ENCODE data around the gene DTX3. TPM values are rescaled to one million over a fixed set of nuclear protein-coding genes. Genes with fewer than 3 reads are reported as not detected.

Gene DTX3
- polyA plus RNA-seq, 1 donor = 22.4 TPM

DNA sequence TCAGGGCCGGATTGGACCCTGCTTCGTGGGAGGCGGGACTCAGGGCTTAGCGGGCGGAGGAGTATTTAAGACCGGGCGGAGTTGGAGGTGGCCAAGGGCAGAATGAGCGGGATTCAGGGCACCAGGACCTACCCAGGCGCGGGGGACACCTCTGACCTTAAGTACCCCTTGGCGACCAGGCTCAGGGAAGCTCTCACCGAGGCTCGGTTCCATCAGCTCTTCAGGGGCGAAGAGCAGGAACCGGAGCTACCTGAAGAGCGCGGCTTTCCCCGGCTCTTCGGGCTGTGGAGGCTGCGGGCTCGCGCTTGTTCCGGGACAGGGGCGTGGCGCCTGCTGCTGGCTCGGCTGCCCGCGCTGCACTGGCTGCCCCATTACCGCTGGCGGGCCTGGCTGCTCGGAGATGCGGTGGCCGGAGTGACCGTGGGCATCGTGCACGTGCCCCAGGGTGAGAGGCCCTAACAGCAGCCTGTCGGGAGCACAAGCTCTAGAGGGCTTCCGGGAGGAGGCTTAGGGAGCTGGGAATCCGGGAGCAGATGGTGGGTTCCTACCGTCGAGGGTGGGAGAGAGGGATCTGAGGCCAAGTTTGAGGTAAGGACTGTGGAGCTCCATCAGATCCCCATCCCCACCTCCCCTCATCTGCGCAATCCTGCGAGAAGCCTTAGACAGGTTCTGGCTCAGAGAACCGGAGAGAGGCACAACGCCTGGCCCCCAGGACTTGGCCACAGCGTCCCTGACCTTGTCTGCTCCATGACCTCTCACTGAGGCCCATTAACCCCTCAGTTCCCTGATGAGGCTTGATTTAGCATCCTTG lies 15.0 kb downstream of the DTX3 start:
- DNase-seq (ENCODE audit: low read depth) = no peak

DNA sequence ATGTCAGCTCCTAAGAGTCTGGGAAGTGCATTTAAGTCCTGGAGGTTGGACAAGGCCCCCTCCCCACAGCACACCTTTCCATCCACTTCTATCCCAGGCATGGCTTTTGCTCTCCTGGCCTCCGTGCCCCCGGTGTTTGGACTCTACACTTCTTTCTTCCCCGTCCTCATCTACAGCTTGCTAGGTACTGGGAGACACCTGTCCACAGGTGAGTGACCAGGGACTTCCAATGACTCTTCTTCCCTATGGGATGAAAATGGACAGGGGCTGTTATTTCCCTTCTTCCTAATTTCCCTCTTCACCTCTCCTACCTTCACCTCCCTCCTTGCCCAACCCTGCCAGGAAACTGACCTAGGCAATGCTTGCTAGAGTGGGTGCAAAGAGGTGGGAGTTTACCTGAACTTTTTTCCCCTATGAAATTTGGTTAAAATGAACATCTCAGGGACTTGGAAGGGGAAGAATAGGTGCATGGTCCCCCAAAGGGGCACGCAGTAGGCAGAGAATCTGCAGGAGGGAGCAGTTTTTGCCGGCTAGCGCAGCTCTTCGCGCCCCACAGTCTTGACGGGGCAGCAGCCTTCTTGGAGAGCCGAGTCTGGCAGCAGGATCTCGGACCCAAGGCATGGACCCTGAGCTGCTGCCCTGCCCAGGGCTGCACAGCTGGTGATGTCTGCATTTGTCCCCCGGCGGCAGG lies 15.8 kb downstream of the DTX3 start:
- DNase-seq (ENCODE audit: low read depth) = no peak

DNA sequence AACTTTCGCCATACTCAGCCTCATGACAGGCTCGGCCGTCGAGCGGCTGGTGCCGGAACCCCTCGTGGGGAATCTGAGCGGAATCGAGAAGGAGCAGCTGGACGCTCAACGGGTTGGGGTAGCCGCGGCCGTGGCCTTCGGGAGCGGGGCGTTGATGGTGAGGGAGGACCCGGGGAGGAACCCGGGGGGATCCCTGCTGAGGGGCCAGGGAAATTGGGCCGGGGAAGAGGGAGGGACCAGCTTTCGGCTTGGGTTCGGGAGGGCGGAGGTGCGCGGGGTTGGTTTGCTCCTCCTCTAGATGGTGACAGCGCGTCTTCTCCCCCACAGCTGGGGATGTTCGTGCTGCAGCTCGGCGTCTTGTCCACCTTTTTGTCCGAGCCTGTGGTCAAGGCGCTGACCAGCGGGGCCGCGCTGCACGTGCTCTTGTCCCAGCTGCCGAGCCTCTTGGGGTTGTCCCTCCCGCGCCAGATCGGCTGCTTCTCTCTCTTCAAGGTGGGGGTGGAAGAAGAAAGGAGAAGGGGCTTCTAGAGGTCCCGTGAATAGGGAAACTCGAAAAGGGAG lies 16.4 kb downstream of the DTX3 start:
- DNase-seq (ENCODE audit: low read depth) = no peak

DNA sequence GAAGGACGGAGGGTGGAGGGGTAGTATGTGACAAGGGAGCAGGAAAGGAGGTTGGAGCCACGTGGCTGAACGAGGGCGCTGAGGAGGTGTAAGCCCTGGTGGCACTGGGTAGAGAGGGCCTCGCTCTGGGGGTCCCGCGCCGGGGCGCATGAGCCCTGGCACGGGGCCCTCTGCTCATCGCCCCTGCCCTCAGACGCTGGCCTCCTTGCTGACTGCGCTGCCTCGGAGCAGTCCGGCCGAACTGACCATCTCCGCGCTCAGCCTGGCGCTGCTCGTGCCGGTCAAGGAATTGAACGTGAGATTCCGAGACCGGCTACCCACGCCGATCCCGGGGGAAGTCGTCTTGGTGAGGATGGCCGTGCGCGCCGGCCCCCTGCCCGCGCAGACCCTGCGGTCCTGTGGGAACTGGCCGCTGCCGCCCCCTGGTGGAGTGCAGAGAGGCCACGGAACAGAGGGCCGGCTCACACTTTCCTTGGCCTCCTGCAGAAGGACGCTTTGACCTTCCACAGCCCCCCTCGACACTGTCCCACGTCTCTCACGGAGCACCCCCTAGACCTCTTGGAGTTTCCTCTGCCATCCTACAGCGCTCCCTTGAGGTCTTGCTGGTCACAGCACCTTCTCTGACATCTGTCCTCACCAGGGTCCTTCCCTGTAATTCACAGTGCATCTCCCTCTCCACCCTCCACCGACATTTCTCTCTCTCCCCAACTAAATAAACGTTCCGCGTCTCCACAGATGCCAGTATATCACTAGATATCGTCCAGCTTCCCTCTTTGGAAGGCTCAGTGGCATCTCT lies 17.1 kb downstream of the DTX3 start:
- DNase-seq (ENCODE audit: low read depth) = no peak

DNA sequence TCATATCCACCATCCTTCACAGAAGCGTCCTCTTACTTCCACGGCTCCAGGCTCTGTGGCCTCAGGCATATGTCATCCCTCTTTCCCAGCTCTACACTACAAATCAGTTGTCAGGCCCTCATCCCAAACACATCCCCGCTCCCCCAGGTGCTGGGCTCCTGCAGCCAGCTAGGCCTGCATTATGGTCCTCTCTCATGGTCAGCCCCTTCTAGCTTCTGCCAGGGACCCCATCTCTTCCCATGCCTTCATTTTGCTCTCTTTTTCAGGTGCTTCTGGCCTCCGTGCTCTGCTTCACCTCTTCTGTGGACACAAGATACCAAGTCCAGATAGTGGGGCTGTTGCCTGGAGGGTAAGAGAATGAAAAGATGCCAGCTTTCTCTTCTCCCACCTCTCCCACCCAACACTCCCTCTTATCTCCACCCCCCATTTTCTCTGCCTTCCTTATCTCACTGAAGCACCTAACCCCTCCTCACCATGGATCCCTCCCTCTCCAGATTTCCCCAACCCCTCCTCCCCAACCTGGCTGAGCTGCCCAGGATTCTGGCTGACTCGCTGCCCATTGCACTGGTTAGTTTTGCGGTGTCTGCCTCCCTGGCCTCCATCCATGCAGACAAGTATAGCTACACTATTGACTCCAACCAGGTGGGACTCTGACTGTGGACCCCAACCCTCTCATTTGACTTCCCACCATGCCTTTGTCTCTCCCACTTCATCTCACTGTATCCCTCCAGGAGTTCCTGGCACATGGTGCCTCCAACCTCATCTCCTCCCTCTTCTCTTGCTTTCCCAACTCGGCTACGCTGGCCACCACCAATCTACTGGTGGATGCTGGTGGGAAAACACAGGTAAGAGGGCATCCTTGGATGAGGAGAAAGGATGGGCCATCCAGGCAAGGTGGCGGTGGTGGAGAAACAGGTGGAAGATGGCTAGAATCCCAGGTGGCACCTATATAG lies 17.9 kb downstream of the DTX3 start:
- DNase-seq (ENCODE audit: low read depth) = no peak

DNA sequence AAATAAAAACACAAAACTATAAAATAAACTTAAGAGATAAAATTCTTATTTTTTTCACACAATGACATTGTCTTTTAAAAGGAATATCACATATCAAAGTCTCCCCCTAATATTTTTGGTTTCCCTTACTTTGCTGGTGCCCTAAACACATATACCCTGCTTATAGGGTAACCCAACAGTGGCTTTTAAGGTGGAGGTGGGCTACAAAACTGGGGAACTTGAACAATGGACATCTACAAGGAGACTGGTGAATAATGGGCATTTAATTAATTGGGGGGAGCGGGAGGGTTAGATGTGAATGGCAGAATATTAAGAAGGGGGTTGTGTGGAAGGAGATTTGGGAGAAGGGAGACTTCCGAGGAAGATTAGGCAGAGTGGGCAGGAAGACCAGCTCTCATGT lies 18.8 kb downstream of the DTX3 start:
- DNase-seq (ENCODE audit: low read depth) = no peak

DNA sequence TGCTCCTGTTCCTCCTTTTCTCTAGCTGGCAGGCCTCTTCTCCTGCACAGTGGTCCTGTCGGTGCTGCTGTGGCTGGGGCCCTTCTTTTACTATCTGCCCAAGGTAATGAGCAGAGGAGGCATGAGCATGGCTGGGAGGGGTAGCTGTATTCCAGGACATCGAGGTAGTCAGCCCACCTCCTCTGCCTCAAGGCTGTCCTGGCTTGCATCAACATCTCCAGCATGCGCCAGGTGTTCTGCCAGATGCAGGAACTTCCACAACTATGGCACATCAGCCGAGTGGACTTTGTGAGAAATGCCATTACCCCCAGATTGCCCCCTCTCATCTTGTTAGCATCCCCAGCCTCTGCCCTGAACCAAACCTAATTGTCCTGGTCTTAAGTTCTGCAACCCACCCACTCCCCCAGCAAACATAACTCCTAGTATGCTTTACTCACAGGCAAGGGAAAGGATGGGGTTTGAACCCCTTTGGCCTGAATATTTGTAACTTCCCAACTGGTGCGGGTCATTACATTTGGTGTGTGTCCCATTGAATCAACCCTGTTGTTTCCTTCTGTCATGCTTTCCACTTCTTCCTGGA lies 19.3 kb downstream of the DTX3 start:
- DNase-seq (ENCODE audit: low read depth) = no peak

DNA sequence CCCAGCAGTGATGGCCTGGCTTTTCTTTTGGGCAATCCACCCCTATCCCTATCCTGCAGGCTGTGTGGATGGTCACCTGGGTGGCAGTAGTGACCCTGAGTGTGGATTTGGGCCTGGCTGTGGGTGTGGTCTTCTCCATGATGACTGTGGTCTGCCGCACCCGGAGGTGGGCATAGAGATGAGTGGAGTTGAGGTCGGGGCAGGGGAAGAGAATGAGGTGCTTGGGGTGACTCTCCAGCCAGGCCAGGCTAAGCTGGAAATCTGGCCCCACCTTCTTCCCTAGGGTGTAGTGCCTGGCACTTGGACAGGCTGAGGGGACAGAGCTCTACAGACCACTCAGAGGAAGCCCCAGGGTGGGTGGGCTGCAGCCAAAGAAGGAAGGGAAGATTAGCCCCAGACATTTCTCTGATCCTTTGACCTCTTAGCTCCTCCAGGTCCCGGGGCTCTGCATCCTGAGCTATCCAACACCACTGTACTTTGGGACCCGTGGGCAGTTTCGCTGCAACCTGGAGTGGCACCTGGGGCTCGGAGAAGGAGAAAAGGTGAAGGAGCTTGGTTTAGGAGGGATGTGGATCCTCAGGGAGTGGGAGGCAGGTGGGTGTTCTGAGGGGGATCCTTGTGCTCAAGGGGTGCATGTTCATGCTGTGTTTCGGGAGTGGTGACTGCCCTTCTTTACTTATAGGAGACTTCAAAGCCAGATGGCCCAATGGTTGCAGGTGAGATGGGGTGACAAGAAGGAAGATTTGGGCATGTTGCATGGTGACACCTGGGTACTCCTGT lies 20.0 kb downstream of the DTX3 start:
- DNase-seq (ENCODE audit: low read depth) = no peak

DNA sequence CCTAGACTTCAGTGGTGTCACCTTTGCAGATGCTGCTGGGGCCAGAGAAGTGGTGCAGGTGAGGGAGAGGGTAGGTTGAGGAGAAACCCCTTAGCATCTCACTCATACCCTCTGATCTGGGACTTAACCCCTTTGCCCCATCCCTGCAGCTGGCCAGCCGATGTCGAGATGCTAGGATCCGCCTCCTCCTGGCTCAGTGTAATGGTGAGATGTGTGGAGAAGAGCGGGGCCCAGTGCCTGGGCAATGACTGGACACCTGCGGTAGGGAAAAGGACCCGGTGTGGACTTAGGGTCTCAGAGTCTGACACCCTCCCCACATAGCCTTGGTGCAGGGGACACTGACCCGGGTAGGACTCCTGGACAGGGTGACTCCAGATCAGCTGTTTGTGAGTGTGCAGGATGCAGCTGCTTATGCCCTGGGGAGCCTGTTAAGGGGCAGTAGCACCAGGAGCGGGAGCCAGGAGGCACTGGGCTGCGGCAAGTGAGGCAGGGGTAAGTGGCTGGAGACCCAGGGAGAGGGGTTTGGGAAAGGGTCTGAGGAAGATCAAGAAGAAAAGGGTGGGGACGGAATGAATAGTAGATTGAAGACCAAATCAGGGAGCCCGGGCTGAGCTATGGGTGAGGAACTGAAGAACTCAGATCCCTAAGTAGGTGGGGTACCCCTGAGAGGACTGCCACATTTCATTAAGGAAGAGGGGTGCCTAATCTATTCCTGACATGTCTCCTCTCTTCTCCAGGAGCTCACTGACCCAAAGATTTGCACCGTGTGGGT lies 20.8 kb downstream of the DTX3 start:
- DNase-seq (ENCODE audit: low read depth) = no peak

DNA sequence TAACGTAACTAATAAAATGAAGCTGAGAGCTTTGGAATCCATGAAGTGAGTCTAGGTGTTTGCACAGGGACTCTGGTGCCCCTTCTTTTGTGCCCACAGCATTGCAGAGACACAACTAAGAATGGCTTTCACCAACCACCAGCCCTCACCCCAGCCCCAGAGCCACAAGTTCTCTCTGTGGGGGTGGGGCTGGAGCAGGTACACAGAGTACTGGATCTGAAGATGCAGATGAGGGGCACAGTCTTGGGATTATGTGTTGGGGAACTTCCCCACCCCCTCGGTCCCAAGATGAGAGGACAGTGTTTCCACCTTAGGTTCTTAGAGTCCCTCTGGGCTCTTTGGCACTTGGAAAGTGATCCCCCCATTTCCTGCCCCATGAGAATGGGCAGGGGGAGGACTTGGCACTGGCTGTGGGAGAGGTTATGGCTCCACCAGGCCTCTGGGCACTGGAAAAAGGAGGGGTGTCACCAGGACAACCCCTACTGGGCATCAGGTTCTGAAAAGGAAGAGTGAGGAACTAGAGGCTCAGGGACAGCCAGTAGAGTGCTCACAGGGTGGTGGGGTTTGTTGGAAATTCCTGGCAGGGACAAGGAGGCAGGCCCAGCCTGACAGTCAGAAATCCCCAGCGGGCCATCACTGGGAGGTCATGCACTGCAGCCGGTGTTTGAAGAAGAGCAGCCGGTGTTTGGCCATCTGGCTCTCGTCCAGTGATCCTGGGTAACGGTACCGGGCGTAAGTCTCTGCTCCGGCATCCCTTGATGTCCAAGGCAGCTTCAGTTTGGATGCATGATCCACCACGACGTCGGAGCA lies 21.7 kb downstream of the DTX3 start:
- DNase-seq (ENCODE audit: low read depth) = no peak

DNA sequence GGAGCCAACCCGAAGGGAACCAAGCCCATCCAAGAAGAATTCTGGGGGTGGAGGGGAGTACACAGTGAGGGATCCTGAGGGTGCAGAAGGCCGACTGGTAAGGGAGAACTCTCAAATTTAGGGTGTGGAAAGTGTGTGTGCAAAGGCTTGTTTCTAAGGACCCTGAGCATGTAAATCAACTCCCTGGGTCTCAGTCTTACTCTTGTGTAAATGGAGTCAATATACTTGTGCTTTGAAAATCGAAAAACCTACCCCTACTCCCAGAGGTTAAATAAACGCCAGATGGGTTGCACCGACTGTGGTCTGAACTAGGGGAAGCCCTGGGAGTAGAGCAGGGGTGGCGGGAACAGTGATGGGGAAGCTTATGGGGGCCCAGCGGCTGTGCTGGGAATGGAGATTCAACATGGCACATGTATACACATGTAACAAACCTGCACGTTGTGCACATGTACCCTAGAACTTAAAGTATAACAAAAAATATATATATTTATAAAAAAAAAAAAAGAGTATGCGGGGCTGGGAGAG lies 22.4 kb downstream of the DTX3 start:
- no peak for DNase-seq (ENCODE audit: low read depth)

DNA sequence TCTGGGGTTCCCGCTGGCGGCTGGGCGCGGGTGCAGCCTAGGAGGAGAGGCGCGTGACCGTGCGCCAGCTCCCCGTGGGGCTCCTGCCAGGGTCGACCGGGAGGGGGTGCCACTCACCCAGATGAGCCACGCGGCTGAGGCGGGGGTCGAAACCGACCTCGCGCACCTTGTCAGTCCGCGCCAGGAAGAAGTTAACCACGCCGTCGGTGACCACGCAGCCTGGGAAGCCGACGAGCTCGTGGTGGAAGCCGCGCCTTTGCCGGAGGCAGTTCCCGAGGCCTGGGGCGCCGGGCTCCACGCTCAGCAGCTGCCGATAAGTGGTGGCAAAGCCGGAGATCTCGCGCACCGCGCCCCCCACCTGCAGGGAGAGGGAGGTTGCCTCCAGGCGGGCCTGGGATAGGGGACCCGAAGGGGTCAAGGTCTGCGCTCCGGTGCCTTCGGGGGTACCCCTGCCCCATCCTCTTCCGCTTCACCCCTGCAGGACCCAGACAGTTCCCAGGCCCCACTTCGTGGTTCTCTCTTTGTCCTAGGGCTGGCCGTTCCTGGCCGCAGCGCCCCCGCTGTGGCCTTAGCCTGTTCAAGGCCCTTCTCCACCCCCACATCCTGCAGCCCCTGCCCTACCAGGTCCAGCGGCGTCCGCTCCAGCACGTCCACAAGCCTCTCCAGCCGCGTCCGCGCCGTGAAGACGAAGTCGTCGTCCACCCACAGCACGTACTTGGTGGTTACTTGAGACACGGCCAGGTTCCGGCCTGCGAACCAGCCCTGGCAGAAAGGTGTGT lies 23.1 kb downstream of the DTX3 start:
- DNase-seq (ENCODE audit: low read depth) = no peak

DNA sequence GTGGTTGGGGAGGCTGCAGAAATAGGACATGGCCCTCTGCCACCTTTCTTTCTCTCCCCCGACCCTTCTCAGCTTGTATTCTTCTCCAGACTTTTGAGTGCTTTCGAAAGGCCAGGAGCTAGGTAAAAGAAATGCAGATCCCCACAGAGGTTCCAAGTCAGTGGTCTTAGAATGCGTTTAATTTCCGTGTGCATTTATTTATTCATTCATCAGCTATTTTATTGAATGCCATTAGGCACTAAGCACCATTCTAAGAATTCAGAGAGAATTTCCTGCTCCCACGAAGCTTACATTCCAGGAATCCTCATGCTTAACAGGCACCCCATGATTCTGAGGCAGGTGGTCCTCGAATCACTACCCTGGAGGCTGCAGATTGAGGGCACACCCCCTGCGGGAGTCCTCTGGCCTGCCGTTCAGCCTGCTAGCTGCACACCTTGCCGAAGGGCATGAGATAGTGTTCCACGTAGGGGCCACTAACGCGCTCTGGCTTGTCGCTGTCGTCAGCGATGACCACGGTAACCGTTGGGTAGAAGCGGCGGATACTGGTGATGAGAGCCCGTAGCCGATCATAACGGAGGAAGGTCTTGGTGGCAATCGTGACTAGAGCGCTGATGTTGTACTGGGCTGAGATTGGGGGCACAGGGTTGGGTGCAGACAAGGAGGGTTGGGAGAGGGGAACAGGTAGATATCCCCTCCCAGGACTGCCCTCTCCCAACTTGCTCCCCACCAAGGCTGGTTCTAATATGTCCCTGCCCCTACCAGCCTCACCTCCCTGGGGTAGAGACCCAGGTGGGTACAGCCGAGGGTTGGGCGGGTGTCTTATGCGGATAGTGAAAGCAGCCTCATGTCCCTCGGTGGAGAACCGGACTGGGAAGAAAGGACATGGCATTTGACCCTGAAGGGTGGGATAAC lies 23.9 kb downstream of the DTX3 start:
- DNase-seq (ENCODE audit: low read depth) = no peak

DNA sequence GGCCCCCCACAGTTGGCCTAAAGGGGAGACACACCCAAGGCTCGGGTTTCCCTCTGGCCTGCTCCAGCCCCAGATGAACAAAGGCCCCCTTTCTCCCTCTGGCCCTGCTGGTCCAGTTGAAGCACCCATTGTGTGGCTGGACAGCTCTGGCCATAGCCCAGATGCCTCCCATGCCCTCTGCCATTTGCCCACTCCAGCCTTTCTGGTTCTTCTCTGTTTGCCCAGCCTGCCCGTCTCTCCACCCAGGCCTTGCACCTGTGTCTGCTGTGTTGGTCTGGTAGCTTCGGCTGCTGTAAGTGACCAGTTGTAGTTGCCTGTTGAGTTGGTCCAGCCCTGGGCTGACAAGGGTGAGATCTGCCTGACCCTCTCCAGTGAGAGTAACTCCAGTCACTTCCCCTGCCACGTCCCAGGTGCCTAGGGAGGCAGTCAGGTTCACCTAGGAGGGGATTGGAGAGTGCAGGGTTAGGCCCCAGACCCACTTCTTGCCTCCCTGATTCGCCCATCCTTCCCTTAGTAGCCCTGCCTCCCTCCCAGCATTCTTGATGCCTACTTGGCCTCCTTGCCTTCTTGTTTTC lies 25.4 kb downstream of the DTX3 start:
- no peak for DNase-seq (ENCODE audit: low read depth)

DNA sequence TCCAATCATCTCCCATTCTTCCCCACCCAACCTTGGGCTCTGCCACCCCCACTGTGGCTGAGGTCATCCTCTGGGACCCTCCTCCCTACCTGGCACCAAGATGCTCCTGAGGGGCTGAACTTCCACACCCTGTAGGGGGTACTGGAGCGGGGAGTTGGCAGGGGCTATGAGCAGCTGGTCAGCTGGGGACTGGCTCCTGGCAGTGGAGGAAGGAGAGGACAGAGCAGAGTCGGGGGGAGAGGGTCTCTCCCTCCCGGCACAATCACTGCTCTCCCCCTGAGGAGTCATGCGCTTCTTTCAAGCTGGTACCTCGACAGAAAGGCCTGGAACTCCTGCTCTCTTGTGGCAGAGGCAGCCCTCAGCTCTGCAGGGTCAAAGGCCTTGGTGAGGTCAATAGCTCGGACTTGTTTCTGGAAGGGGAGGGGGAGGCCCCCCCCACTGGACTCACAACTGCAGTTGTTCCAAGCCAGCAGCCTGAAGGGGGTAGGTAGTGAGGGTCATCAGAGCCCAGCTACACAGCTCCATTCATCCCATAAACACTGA lies 26.3 kb downstream of the DTX3 start:
- no peak for DNase-seq (ENCODE audit: low read depth)

Measured in forelimb muscle (tissue), 1 donor.